Measurements from ENCODE around the gene TNIK. TPM values are rescaled to one million over a fixed set of nuclear protein-coding genes. Genes with fewer than 3 reads are reported as not detected.

The TNIK gene
- total RNA-seq, 1 experiment from 2014 or later: 0.69 TPM

- DNase-seq (ENCODE audit: low spot score): no peak
- peaks cover 5% of the 10 kb centered on the region for H3K4me1 ChIP-seq (ENCODE audit: insufficient read depth, low read length, poor library complexity, severe bottlenecking)
- no peaks in the 10 kb centered on the region for H3K9me3 ChIP-seq (ENCODE audit: low read depth, low read length, poor library complexity, severe bottlenecking)
- H3K36me3 ChIP-seq (ENCODE audit: insufficient read depth, low read length, poor library complexity, severe bottlenecking): no peaks in the 10 kb centered on the region
- TF ChIP-seq EZH2 (IDR thresholded peaks at IDR 0.05; ENCODE audit: borderline replicate concordance, low read depth, low read length, poor library complexity, severe bottlenecking): no peak
- TF ChIP-seq, protein P1, sequence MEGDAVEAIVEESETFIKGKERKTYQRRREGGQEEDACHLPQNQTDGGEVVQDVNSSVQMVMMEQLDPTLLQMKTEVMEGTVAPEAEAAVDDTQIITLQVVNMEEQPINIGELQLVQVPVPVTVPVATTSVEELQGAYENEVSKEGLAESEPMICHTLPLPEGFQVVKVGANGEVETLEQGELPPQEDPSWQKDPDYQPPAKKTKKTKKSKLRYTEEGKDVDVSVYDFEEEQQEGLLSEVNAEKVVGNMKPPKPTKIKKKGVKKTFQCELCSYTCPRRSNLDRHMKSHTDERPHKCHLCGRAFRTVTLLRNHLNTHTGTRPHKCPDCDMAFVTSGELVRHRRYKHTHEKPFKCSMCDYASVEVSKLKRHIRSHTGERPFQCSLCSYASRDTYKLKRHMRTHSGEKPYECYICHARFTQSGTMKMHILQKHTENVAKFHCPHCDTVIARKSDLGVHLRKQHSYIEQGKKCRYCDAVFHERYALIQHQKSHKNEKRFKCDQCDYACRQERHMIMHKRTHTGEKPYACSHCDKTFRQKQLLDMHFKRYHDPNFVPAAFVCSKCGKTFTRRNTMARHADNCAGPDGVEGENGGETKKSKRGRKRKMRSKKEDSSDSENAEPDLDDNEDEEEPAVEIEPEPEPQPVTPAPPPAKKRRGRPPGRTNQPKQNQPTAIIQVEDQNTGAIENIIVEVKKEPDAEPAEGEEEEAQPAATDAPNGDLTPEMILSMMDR (conservative IDR thresholded peaks at IDR 0.05; ENCODE audit: low read depth, low read length): no peak
- peak overlapping the region; percentile 58 for H3K4me3 ChIP-seq (ENCODE audit: low read depth, low read length, poor library complexity, severe bottlenecking)
- no peak overlapping the region for H3K27ac ChIP-seq (ENCODE audit: low read depth, low read length, poor library complexity, severe bottlenecking)
- intact Hi-C loops (cut with micrococcal nuclease; ENCODE audit: unreplicated experiment): loop anchor here (5.0 kb wide), 1 partner anchor 274 kb away; no protein-coding TSS in a partner anchor
- peaks cover 12% of the 10 kb centered on the region for H3K27me3 ChIP-seq (replicated peaks; ENCODE audit: insufficient read depth, low read depth, low read length, poor library complexity)
- no TSS peak for BruUV-seq (replicated peaks)
- CTCF ChIA-PET: interaction anchor here (0.6 kb wide), 1 partner anchor 90 kb away, joined by 4 read pairs; no protein-coding TSS in a partner anchor
- POLR2A ChIA-PET (ENCODE audit: low non-redundant PET): no interaction called here
These were observed 1.3 kb upstream of the TNIK start for GRCh38 chr3:171461525-171461917.

GRCh38 chr3:171460725-171461524 lies 720 bp upstream of the TNIK start:
- Histone ChIP-seq H3K9me3 (ENCODE audit: low read depth, low read length, poor library complexity, severe bottlenecking) (no peaks in the 10 kb centered on the region), H3K27ac (ENCODE audit: low read depth, low read length, poor library complexity, severe bottlenecking) (no peak overlapping the region), H3K4me1 (ENCODE audit: insufficient read depth, low read length, poor library complexity, severe bottlenecking) (peaks cover 5% of the 10 kb centered on the region), H3K27me3 (replicated peaks; ENCODE audit: insufficient read depth, low read depth, low read length, poor library complexity) (peaks cover 12% of the 10 kb centered on the region), H3K4me3 (ENCODE audit: low read depth, low read length, poor library complexity, severe bottlenecking) (peak overlapping the region; percentile 58), H3K36me3 (ENCODE audit: insufficient read depth, low read length, poor library complexity, severe bottlenecking) (no peaks in the 10 kb centered on the region)
- BruUV-seq (replicated peaks): no TSS peak
- DNase-seq (ENCODE audit: low spot score): no peak
- intact Hi-C loops (cut with micrococcal nuclease; ENCODE audit: unreplicated experiment): loop anchor here (5.0 kb wide), 1 partner anchor 274 kb away; no protein-coding TSS in a partner anchor
- peak; percentile 73 for TF ChIP-seq EZH2 (IDR thresholded peaks at IDR 0.05; ENCODE audit: borderline replicate concordance, low read depth, low read length, poor library complexity, severe bottlenecking)
- TF ChIP-seq, protein P1 (conservative IDR thresholded peaks at IDR 0.05; ENCODE audit: low read depth, low read length): no peak; the same call in 1 of the 2 replicates
- CTCF ChIA-PET: interaction anchor here (0.6 kb wide), 2 partner anchors 32 to 89 kb away, joined by 4 to 6 read pairs; no protein-coding TSS in a partner anchor
- POLR2A ChIA-PET (ENCODE audit: low non-redundant PET): no interaction called here

GRCh38 chr3:171459137-171459941 lies 866 bp downstream of the TNIK start:
- BruUV-seq (replicated peaks): no TSS peak
- no peak for TF ChIP-seq EZH2 (IDR thresholded peaks at IDR 0.05; ENCODE audit: borderline replicate concordance, low read depth, low read length, poor library complexity, severe bottlenecking)
- TF ChIP-seq, protein P1 (conservative IDR thresholded peaks at IDR 0.05; ENCODE audit: low read depth, low read length): no peak
- POLR2A ChIA-PET (ENCODE audit: low non-redundant PET): interaction anchor here (0.6 kb wide), 1 partner anchor 342 kb away, joined by 6 read pairs; no protein-coding TSS in a partner anchor

More at GRCh38 chr3:171459137-171459941, 866 bp downstream of the TNIK start:
- peaks cover 5% of the 10 kb centered on the region for H3K4me1 ChIP-seq (ENCODE audit: insufficient read depth, low read length, poor library complexity, severe bottlenecking)
- no peaks in the 10 kb centered on the region for H3K9me3 ChIP-seq (ENCODE audit: low read depth, low read length, poor library complexity, severe bottlenecking)
- peak; percentile 9 for DNase-seq (ENCODE audit: low spot score)
- no peaks in the 10 kb centered on the region for H3K36me3 ChIP-seq (ENCODE audit: insufficient read depth, low read length, poor library complexity, severe bottlenecking)
- no peak overlapping the region for H3K27ac ChIP-seq (ENCODE audit: low read depth, low read length, poor library complexity, severe bottlenecking)
- H3K4me3 ChIP-seq (ENCODE audit: low read depth, low read length, poor library complexity, severe bottlenecking): peak overlapping the region; percentile 58
- intact Hi-C loops (cut with micrococcal nuclease; ENCODE audit: unreplicated experiment): no loop called here
- H3K27me3 ChIP-seq (replicated peaks; ENCODE audit: insufficient read depth, low read depth, low read length, poor library complexity): peaks cover 12% of the 10 kb centered on the region
- CTCF ChIA-PET: no interaction called here

Data from A673 (cell line).